Mesangial cell (primary cell): ENCODE measurements around the gene GREB1L. TPM values are rescaled to one million over a fixed set of nuclear protein-coding genes. Genes with fewer than 3 reads are reported as not detected.

Experiments
- total RNA-seq: library from RNA; depleted of rRNA; stranded (reverse); fragments of >200 nt; gene quantifications from 2 replicates; pipeline ENCODE4 v1.2.3, GENCODE V29; 2015

The GREB1L gene
- 2.8 and 4.1 TPM in 2 replicates for total RNA-seq

GRCh38 chr18:21242141-21242779 is at the start of gene GREB1L:
Gene GREB1L (plus strand): TSS chr18:21242232. CDS start chr18:21383519, 141,287 bp downstream.

Other genes with a start within 250 kb of the GREB1L start
- gene ROCK1, start 130.4 kb upstream of the GREB1L start, total RNA-seq = 11.4 and 12.4 TPM in 2 replicates